Esophagus squamous epithelium (tissue), 4 donors: ENCODE data around the gene PEX6.

Experiments used
- POLR2A ChIP-seq, 4 donors: fragments of 450-650 bp; IDR thresholded peaks; one replicate each; pipeline ENCODE4 v1.6.1; 2017; ENCODE audit warnings: antibody characterized with exemption in 4 of 4, mild to moderate bottlenecking in 4 of 4, moderate library complexity in 3 of 4
- TF ChIP-seq, protein P1 (sequence below), 6 experiments: fragments of 450-650 bp in 4 of 6; fragments of 200-600 bp in 2 of 6; sonication (generic) in 2 of 6; IDR thresholded peaks; one replicate each; pipeline ENCODE4 v1.5.1; 2016 to 2019; ENCODE audit warnings: antibody characterized with exemption in 6 of 6, mild to moderate bottlenecking in 4 of 6, moderate library complexity in 4 of 6

DNA sequence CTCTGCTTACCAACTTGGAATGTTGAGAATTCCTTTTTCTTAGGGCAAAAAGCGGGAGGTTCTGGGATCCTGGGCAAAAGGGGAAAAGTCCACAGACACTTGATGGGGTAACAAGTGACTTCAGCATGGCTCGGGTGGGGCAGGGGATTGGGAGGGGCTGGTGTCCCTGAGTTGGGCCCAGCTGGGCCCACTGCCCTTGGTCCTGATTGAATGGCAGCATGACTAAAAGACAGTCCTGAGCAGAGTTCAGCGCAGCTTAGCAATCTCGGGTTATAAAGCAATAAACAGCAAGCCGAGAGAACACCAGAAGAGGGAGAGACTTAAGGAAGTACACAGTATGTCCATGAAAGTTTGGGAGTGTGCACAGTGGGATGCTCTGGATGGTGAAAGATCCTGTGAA is 10.9 kb upstream of the PEX6 start:
- no peak for TF ChIP-seq POLR2A (IDR thresholded peaks at IDR 0.05)
- TF ChIP-seq, protein P1, sequence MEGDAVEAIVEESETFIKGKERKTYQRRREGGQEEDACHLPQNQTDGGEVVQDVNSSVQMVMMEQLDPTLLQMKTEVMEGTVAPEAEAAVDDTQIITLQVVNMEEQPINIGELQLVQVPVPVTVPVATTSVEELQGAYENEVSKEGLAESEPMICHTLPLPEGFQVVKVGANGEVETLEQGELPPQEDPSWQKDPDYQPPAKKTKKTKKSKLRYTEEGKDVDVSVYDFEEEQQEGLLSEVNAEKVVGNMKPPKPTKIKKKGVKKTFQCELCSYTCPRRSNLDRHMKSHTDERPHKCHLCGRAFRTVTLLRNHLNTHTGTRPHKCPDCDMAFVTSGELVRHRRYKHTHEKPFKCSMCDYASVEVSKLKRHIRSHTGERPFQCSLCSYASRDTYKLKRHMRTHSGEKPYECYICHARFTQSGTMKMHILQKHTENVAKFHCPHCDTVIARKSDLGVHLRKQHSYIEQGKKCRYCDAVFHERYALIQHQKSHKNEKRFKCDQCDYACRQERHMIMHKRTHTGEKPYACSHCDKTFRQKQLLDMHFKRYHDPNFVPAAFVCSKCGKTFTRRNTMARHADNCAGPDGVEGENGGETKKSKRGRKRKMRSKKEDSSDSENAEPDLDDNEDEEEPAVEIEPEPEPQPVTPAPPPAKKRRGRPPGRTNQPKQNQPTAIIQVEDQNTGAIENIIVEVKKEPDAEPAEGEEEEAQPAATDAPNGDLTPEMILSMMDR (IDR thresholded peaks at IDR 0.05) = no peak
